Stimulated activated CD8-positive, alpha-beta memory T cell treated with anti-CD3 and anti-CD28 coated beads, Interleukin-15, amount 100 ng/mL, for 1 hour (primary cell): ENCODE results near the gene RIPOR3.
"Not testable (repeated sequence)": the region's sequence is repeated elsewhere in the genome, so short reads cannot be mapped to it uniquely, and the experiment has no call there.

Source experiments
- DNase-seq: peaks from one replicate; pipeline ENCODE4 v3.0.0-alpha.2; 2020; ENCODE audit warnings: low read depth

The RIPOR3 gene

DNA sequence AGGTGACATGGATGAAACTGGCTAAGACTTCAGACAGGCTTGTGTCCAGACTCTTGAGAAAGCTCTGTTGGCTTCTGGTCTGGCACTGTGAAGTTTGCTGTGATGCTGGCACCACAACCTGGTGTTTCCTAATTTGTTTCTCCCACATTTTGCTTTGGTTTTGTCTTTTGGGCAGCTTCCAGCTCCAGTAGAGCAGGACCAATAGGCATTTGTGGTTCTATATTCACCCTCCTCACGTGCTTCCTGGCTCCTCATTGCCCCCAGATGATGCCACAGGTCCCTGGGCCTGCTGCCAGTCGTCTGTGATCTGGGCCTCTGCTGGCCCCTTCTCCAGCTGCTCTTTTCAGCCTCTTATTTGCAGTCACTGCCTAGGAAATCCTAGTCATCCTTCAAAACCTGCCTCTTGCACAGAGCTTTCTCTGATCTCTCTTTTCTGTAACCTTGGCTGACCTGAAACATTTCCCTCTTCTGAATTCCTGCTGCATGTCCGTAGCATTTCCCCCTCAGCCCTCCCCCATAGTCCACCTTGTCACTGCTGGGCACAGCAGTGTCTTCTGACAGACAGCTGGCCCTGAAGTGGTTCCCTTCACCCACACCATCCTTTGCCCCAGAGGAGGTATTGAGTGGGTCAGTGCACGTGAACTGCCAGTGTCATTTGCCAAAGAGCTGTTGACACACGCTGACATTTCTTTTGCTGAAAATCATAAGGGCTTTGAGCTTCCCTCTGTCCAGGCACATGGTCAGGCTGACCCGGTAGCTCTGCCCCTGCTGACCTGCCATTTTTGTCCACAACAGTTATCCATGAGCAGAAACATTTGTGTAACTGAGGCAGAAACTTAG lies 118.2 kb downstream of the RIPOR3 start:
- DNase-seq = no peak

DNA sequence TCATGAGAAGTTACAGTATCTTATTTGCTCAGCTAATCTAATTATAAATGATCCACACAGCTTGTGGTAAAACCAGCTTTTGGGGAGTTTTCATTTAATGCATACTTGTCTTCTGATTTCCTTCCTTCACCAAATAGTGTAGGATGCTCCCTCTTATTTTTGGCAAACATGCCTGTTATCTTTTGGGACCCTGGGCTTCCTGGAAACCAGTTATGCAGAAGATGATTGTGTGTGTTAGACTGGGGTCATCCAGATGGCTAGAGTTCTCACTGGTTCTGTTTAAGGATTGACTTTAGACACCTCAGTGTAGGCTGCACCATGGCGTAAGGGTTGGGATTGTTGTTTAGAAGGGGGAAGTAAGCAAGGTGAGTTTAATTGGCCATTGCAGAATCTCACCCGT lies 119.9 kb downstream of the RIPOR3 start:
- DNase-seq = no peak

DNA sequence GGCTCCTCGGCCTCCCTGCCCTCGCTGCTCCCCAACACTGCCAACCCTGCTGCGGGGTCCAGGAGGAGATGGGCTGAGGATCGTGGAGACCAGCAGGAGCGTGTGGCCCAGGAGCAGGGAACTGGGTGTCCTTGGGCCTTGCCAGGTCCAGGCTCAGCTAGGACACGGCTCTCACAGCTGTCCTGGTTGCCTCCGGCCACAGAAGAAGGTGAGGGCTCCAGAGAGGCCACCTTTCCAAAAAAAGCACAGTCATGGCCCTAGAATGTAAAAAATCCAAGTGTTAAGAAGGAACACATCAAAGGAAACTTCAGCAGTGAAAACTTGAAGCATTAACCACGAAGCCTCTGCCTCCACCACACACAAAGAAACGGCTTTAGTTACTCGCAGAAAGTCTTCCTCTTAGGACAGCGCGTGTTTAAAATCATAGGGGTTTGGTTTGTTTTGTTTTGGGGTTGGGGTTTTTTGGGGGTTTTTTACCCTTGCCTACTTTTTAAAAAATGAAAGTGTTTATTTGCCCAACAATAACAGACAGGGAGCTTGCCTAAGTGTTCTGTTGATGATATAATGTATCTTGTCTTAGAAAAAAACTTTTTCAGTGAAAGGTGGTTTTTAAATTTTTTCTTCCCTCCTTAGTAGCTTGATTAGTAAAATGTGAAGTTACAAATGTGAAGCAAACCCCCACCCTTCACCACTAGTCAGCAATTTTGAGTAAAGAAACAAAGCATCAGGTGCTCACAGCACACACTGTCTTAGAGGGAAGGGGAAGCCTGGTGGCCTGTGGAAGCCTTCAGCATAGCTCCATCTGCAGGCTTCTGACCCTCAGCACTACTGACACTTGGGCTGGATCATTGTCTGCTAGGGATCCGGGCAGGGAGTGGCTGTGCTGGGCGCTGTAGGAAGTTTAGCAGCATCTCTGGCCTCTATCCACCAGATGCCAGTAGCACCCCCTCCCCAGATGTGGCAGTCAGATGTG lies 121.2 kb downstream of the RIPOR3 start:
- no peak for DNase-seq

DNA sequence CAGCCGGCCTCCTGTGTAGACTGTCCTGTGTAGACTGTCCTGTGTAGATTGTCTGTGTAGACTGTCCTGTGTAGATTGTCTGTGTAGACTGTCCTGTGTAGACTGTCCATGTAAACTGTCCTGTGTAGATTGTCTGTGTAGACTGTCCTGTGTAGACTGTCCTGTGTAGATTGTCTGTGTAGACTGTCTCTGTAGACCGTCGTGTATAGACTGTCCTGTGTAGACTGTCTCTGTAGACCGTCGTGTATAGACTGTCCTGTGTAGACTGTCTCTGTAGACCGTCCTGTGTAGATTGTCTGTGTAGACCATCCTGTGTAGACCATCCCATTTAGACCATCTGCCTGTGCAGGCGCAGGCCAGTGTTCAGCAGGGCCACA lies 121.9 kb downstream of the RIPOR3 start:
- not testable (repeated sequence) for DNase-seq

DNA sequence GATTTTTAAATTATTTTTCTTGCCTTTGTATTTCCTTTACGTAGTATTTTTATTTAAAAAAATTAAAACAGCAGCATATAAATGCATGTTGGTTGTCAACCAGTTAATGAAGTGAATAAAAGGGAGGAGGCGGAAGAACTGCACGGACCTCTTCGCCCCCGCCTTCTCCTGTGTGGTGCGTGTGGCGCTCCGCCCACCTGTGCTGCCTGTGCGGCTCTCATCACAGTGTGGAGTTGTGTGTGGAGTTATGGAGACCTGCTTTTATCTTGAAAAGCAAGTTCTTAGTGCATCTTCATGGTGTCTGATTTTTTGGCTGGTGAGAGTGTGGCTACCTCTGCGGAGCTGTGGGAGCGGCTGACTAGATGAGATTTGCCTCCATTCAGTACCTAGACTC lies 122.8 kb downstream of the RIPOR3 start:
- DNase-seq = no peak

DNA sequence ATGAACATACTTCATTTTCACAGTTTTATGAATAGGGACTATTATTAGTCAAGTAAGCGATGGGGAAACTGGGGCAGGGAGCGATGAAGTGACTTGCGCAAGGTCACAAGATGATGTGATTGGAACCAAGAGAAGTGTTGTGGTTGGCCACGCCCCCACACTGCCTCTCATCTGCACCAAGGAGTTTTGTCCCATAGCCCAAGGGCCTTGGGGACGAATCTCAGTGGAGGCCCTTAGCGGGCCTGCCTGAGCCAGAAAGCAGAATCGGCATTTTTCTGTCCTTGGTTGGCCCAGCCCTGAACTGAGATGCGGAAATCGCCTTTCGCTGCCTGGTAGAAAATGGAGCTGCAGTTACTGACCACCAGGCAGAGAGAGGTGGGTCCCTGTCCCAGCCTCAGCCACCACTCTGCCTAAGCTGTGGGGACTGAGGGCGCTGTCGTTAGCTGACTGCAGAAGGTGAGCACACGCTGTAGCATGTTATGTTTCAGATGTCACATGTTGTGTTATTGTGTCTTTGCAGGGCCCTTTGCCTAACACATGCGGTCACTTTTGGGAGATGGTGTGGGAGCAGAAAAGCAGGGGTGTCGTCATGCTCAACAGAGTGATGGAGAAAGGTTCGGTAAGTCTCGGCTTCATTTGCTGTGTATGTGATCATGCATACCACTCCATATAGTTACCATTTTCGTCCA lies 123.3 kb downstream of the RIPOR3 start:
- DNase-seq = no peak

DNA sequence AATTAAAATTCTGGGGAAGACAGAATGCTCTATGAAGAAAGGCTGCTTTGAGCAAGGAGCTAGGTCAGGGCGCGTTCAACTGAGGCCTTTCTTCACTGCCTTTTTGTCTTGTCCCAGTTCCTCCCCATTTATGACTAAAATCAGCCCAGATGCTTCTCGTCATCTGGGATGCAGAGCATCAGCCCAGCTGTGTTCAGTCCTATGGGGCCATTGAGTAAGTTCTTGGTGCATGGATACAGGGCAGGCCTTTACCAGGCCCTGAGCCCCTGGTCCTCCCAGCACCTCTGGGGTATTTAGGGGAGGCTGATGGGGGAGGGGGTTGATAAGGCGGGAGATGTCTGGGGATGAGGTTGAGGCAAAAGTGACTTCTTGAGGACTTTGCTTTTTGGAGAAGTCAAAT lies 125.5 kb downstream of the RIPOR3 start:
- no peak for DNase-seq

DNA sequence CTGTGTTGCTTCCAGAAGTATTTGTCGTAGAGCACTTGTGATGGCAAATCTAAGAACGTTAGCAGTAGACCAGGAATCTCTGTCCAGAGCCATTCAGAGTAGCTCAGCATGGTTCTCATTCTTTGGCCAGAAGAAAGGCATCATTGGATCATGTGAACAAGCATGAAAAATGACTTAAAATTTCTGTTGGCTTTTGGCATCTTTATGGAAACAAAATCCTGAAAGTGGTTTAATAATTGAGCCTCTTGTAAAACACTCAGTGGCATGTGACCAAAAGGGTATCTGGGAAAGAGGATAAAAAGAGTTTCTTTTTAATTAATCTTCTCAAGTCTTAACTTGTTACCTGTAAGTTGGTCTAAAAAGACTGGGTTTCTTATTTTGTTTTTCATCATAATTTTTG lies 126.0 kb downstream of the RIPOR3 start:
- no peak for DNase-seq

DNA sequence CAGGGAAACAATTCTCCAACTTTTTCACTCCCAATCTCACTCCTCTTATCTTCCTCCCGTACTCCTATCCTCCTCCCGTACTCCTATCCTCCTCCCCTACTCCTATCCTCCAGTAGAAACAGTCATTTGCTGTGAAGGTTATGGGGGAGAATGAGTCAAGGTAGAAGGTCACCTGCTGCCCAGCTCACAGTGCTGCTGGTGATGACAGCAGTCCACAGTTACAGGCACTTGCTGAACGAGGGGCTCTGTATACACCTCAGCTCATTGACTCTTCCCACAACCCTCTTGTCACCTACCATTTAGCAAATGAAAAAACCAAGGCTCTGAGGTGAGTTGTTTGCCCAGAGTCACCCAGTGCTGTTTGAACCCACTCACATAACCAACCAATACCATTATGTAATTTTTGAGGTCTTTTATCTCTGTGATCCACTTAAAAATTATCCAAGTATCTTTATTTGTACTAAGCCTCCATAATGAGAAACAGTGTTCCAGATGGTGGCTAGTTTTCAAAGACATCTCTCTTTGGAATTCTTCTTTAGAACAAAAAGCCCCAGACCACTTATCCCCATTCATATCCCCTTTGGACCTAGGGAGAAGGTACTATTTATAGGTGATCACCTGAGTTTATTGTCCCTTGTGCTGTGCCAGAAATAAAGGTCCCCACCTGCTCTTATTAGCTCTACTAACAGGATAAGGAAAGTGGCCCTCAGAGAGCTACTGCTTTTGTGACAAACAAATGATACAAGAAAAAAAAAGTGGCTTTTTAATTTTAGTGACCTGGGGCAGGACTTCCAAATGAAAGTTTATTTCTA lies 128.0 kb downstream of the RIPOR3 start:
- DNase-seq = no peak

DNA sequence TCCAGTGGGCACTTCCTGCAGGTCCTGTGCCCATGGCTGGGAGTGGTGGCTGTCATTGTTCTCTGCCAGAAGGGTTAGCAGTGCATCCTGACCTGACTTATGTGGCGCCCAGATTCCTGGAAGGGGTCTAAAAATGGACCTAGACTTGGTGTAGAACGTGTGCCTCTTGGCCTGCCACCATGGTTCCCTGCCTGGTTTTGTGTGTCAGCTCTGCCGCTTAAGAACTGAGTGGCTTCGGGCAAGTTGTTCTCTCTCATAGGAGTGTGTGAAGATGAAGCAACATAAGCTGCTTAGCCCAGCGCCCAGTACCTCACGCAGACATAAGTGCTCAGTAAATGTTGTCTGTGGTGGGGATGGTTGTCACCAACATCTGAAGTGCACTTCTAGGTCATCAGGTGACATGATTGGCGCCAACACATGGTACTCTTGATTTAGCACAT lies 129.1 kb downstream of the RIPOR3 start:
- no peak for DNase-seq

DNA sequence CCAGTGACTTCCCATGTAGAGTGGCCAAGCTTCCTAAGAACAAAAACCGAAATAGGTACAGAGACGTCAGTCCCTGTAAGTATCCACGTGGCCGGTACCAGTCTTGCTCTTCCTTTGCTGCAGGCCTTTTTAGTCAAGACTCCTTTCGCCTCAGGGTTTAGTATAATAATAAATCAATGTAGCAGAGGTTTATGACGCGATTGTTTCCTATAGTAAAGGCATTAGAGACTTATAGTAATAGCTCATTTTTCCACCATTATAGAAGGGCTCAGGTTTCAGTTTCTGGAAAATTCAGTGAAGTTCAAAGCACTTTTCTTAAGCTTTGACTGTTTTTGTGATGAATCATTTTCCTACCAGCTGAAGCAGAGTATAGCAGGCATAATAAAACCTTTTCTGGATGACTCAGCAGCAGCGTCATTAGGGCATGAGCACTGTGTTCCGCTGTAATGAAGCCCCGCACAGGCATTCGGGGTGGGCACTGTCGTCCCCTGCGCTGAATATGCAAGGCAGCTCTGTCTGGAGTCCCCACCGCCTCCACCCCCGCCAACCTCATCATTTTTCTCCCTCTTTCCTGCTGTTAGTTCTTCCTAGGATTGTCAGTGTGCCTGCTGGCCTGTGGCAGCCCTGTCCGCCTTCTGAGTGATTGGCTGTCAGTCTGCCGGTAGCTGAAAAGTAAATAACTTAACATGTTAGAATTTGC lies 129.8 kb downstream of the RIPOR3 start:
- DNase-seq = no peak

DNA sequence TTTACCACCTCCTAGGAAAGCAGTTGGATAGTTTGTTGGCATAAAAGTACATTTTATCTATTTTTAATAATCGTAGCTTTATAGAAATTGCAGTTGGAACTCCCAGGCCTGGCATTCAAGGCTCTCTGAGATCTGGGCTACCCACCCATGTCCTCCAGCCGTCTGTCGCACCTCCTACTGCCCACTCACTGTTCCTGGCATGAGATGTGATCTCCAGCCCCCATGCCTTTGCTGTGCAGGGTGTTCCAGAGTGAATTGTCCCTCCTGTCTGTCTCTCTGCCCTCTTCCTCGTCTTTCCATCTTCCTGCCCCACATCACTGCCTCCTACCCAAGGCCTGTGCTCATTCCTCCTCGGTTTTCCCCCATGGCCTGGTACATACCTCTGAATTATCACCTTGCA lies 130.5 kb downstream of the RIPOR3 start:
- DNase-seq = no peak

DNA sequence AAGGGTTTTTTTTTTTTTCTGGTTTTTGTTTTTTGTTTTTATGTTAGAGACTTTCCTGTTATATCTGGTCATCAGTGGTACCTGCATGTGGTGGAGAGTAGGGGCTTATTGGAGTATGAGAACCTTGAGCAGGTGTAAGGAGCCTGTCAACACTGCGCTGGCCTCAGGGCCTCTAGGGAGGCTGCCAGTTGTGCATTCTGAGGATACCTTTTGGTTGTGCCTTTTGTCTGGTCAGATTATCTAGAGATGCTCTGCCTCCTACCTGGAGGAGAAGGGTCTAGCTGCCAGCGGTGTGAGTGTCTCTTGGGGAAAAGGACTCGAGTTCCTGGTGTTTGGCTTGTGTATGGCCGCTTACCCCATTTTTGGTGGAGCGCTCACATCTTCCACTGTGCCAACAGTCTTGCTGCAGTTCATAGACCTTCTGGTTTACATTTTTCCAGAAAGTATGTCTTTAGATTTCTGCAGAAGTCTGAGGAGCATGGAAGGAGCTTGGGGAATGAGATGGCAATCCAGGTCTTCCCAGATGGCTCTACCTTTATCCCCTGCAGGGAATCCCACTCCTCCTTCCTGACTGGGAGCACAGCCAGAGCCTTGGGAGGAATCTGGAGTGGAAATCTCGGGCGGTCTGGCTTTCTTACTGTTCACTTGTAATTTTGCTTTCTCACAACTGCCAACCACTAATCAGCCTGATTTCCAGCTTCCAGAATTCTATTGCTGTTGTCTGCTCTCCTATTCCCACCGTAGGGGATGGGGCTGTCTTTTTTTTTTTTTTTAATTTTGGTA lies 131.3 kb downstream of the RIPOR3 start:
- DNase-seq = no peak

DNA sequence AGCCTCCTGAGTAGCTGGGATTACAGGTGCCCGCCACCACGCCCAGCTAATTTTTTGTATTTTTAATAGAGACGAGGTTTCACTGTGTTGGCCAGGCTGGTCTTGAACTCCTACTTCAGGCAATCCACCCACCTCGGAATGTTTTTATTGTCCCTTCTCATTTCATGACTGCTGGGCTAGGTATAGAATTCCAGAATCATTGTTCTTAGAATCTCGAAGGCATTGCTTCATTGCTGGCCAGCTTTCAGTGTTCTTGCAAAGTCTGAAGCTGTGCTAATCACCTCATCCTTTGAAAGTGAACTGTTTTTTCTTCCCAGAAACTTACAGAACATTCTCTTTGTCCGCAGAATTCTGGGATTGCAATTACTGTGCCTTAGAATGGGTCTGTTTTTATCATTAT lies 132.2 kb downstream of the RIPOR3 start:
- DNase-seq = no peak

DNA sequence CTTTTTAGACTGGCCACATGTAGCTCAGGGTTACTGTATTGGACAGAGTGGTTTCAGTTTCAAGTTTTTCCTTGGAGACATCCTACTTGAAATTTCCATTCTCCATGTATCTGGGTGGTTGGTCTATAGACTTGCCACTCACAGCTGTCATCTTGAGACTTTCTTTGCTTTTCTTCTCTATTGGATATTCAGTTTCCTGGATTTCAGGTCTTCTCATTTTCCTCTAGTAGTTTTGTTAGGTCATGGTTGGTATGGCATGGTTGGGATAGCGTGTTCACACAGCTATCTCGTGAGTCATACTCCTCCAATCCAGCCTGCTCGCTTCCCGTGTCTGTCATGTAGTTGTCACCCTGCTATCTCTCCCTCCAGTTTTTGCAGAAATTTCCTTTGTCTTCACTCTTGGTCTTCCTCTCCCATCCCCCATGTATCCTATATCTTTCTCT lies 132.8 kb downstream of the RIPOR3 start:
- DNase-seq = no peak

DNA sequence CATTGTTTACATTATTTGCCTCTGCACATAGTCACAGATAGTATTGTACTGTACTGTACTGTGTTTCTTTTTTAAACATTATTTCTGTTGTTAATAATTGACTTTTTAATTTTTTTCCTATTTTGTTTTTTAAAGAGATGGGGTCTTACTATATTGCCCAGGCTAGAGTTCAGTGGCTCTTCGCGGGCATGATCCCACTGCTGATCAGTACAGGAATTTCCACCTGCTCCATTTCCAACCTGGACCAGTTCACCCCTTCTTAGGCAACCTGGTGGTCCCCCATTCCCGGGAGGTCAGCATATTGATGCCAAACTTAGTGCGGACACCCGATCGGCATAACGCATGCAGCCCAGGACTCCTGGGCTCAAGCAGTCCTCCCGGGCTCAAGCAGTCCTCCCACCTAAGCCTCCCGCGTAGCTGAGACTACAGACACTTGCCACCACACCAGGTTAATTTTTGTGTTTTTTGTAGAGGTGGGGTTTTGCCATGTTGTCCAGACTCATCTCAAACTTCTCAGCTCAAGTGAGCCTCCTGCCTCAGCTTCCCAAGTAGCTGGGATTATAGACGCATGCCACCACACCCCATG lies 133.7 kb downstream of the RIPOR3 start:
- no peak for DNase-seq

DNA sequence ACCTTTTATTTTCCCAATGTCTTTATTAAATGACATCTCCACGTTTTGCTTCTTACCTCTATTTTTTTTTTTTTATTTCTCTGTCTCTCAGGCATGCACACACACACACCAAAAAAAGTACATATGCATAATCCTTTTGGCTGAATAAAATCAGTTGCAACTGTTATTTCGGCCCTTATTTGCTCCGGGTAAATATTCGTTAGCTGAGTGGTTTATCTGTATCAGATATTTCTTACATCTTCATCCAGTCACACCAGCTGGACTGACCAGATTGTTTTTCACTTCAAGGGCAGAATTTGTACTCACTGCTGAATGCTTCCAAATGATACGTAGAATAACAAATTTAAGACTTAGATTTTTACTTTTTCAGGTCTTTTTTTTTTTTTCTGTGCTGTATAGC lies 135.7 kb downstream of the RIPOR3 start:
- DNase-seq = no peak

DNA sequence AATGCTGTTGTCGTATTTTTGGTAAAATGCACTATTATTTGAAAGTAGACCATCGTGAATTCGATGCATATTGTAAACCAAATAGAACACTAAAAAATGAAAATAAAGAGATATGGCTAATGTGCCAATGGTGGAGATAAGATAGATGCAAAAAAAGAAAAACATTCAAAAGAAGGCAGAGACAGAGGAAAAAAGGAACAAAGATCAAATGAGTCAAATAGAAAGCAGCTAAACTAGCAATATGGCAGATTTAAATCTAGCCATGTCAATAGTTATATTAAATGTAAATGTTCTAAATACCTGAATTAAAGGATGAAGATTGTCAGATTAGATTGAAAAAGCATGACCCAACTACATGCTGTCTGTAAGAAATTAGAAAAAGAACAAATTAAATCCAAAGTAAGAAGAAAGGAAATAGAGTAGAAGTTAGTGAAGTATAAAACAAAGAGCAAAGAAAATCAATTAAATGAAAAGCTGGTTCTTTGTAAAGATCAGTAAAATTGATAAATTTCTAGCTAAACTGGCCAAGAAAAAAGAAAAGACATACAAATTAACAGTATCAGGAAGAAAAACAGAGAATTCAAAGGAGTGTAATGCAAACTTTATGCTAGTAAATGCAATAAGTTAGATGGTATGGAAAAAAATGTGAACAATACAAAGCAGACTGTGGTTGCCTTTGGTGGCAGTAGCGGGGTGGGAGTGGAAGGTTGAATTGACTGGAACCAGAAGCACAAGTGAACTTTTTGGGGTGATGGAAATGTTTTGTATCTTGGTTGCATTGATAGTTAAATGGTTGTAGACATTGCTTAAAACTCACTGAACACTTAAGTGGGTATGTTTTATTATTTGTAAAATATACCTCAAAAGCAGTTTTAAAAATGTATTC lies 136.4 kb downstream of the RIPOR3 start:
- DNase-seq = no peak

DNA sequence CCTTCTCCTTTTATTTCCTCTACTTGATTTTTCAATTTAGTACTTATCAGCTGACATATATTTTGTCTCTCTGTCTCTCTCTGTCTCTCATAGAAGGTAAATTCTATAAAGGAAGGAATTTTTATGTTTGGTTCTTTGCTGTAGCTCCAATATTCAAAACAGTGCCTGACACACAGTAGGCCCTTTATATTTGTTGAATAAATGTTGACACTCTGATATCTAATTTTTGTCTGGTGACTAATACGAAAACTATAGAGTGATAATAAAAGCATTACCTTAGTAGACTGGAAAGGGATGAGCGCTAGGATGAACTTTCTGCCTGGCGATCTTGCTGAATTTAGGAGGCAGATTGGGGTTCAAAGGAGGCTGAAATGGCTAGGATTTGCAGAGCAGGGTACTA lies 138.4 kb downstream of the RIPOR3 start:
- no peak for DNase-seq
